B cell (primary cell): ENCODE measurements around the gene FAF1.

ENCODE experiments used
- EZH2 ChIP-seq: IDR thresholded peaks from 2 replicates; pipeline ENCODE4 v1.6.1; 2012; ENCODE audit warnings: borderline replicate concordance, low read depth, mild to moderate bottlenecking, moderate library complexity, low read length; ENCODE audit not compliant: insufficient read depth, poor library complexity, severe bottlenecking
- TF ChIP-seq, protein P1 (sequence below): fragments of 200-600 bp; IDR thresholded peaks from one replicate; pipeline ENCODE4 v1.8.0; 2022; ENCODE audit warnings: antibody characterized with exemption, mild to moderate bottlenecking

DNA sequence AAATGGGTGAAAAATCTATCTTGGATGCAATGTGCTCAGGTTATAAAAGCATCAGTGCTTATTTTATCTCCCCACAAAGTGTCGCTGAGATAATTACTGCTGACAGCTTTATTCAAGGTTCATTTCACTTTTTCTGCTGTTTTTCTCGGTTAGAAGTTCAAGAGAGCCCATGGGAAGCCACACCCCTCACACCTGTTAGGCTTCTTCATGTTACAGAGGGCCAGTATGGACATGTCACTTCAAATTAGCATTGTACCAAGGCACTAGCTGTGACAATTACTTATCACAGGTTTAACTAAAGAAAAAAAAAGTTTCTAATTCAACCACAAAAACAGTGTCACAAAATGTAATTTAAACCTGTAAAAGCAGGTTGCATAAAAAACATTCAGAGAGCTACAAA lies 349.5 kb downstream of the FAF1 start:
- TF ChIP-seq, protein P1, sequence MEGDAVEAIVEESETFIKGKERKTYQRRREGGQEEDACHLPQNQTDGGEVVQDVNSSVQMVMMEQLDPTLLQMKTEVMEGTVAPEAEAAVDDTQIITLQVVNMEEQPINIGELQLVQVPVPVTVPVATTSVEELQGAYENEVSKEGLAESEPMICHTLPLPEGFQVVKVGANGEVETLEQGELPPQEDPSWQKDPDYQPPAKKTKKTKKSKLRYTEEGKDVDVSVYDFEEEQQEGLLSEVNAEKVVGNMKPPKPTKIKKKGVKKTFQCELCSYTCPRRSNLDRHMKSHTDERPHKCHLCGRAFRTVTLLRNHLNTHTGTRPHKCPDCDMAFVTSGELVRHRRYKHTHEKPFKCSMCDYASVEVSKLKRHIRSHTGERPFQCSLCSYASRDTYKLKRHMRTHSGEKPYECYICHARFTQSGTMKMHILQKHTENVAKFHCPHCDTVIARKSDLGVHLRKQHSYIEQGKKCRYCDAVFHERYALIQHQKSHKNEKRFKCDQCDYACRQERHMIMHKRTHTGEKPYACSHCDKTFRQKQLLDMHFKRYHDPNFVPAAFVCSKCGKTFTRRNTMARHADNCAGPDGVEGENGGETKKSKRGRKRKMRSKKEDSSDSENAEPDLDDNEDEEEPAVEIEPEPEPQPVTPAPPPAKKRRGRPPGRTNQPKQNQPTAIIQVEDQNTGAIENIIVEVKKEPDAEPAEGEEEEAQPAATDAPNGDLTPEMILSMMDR: no peak
- TF ChIP-seq EZH2: no peak
